Measurements from ENCODE around the gene MUC4.

GRCh38 chr3:195802795-195803194, 8.9 kb downstream of the MUC4 start:
- TF ChIP-seq, protein P1, sequence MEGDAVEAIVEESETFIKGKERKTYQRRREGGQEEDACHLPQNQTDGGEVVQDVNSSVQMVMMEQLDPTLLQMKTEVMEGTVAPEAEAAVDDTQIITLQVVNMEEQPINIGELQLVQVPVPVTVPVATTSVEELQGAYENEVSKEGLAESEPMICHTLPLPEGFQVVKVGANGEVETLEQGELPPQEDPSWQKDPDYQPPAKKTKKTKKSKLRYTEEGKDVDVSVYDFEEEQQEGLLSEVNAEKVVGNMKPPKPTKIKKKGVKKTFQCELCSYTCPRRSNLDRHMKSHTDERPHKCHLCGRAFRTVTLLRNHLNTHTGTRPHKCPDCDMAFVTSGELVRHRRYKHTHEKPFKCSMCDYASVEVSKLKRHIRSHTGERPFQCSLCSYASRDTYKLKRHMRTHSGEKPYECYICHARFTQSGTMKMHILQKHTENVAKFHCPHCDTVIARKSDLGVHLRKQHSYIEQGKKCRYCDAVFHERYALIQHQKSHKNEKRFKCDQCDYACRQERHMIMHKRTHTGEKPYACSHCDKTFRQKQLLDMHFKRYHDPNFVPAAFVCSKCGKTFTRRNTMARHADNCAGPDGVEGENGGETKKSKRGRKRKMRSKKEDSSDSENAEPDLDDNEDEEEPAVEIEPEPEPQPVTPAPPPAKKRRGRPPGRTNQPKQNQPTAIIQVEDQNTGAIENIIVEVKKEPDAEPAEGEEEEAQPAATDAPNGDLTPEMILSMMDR (conservative IDR thresholded peaks at IDR 0.05; ENCODE audit: low read depth in 2 of 2), result no peak
- TF ChIP-seq, protein P2, sequence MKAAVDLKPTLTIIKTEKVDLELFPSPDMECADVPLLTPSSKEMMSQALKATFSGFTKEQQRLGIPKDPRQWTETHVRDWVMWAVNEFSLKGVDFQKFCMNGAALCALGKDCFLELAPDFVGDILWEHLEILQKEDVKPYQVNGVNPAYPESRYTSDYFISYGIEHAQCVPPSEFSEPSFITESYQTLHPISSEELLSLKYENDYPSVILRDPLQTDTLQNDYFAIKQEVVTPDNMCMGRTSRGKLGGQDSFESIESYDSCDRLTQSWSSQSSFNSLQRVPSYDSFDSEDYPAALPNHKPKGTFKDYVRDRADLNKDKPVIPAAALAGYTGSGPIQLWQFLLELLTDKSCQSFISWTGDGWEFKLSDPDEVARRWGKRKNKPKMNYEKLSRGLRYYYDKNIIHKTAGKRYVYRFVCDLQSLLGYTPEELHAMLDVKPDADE (IDR thresholded peaks at IDR 0.05), result no peak
- TF ChIP-seq, protein P3, sequence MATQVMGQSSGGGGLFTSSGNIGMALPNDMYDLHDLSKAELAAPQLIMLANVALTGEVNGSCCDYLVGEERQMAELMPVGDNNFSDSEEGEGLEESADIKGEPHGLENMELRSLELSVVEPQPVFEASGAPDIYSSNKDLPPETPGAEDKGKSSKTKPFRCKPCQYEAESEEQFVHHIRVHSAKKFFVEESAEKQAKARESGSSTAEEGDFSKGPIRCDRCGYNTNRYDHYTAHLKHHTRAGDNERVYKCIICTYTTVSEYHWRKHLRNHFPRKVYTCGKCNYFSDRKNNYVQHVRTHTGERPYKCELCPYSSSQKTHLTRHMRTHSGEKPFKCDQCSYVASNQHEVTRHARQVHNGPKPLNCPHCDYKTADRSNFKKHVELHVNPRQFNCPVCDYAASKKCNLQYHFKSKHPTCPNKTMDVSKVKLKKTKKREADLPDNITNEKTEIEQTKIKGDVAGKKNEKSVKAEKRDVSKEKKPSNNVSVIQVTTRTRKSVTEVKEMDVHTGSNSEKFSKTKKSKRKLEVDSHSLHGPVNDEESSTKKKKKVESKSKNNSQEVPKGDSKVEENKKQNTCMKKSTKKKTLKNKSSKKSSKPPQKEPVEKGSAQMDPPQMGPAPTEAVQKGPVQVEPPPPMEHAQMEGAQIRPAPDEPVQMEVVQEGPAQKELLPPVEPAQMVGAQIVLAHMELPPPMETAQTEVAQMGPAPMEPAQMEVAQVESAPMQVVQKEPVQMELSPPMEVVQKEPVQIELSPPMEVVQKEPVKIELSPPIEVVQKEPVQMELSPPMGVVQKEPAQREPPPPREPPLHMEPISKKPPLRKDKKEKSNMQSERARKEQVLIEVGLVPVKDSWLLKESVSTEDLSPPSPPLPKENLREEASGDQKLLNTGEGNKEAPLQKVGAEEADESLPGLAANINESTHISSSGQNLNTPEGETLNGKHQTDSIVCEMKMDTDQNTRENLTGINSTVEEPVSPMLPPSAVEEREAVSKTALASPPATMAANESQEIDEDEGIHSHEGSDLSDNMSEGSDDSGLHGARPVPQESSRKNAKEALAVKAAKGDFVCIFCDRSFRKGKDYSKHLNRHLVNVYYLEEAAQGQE (IDR thresholded peaks at IDR 0.05; ENCODE audit: unreplicated experiment), result no peak
- TF ChIP-seq EZH2 (IDR thresholded peaks at IDR 0.05; ENCODE audit: low read depth, unreplicated experiment) (no peak), POLR2AphosphoS5 (IDR thresholded peaks at IDR 0.05; ENCODE audit: low read depth) (no peak), JUNB (IDR thresholded peaks at IDR 0.05; ENCODE audit: unreplicated experiment) (no peak), STAT1 (IDR thresholded peaks at IDR 0.05; ENCODE audit: unreplicated experiment) (no peak), CREB1 (CRISPR knock-in tag; IDR thresholded peaks at IDR 0.05; ENCODE audit: low read depth) (no peak), EZH2phosphoT487 (IDR thresholded peaks at IDR 0.05; ENCODE audit: unreplicated experiment) (no peak), ZNF331 (CRISPR knock-in tag; IDR thresholded peaks at IDR 0.05; ENCODE audit: low read depth) (no peak), ZNF114 (CRISPR knock-in tag; IDR thresholded peaks at IDR 0.05) (no peak), ZNF462 (CRISPR knock-in tag; IDR thresholded peaks at IDR 0.05) (no peak)
